HepG2 (cell line): ENCODE data around the gene CS. TPM values are rescaled to one million over a fixed set of nuclear protein-coding genes. Genes with fewer than 3 reads are reported as not detected.

ENCODE experiments used
- CHCHD3 ChIP-seq: sonication (generic); formaldehyde crosslinking; IDR thresholded peaks from 2 replicates; pipeline ENCODE4 v1.8.0; 2022; ENCODE audit warnings: mild to moderate bottlenecking, missing genetic modification reagents, moderate library complexity
- DPF2 ChIP-seq: sonication (generic); formaldehyde crosslinking; IDR thresholded peaks from 2 replicates; pipeline ENCODE4 v1.4.0; 2020; ENCODE audit warnings: mild to moderate bottlenecking, low read depth, missing genetic modification reagents, borderline replicate concordance
- FUBP1 ChIP-seq: sonication (generic); formaldehyde crosslinking; IDR thresholded peaks from 2 replicates; pipeline ENCODE4 v1.5.1; 2020; ENCODE audit warnings: missing genetic modification reagents, mild to moderate bottlenecking, borderline replicate concordance
- HDAC2 ChIP-seq: sonication (generic); formaldehyde crosslinking; IDR thresholded peaks from 2 replicates; pipeline ENCODE4 v1.4.0; 2020; ENCODE audit warnings: missing genetic modification reagents
- HIC2 ChIP-seq: sonication (generic); formaldehyde crosslinking; IDR thresholded peaks from 2 replicates; pipeline ENCODE4 v1.9.0; 2022; ENCODE audit warnings: low read depth, missing genetic modification reagents
- PAXIP1 ChIP-seq: sonication (generic); formaldehyde crosslinking; conservative IDR thresholded peaks from 2 replicates; pipeline ENCODE4 v1.4.0; 2020; ENCODE audit warnings: mild to moderate bottlenecking, missing genetic modification reagents, moderate library complexity
- PRDM10 ChIP-seq: sonication (generic); formaldehyde crosslinking; IDR thresholded peaks from 2 replicates; pipeline ENCODE4 v1.4.0; 2020; ENCODE audit warnings: low read depth, missing genetic modification reagents
- RXRB ChIP-seq: IDR thresholded peaks from 2 replicates; pipeline ENCODE4 v1.6.1; 2016; ENCODE audit warnings: borderline replicate concordance, missing genetic modification reagents, missing compliant biosample characterization
- SCMH1 ChIP-seq: sonication (generic); formaldehyde crosslinking; IDR thresholded peaks from 2 replicates; pipeline ENCODE4 v1.9.0; 2021; ENCODE audit warnings: missing genetic modification reagents, mild to moderate bottlenecking, borderline replicate concordance
- THAP8 ChIP-seq: sonication (generic); formaldehyde crosslinking; IDR thresholded peaks from 2 replicates; pipeline ENCODE4 v1.5.1; 2020; ENCODE audit warnings: missing genetic modification reagents, mild to moderate bottlenecking, borderline replicate concordance
- TOE1 ChIP-seq: sonication (generic); formaldehyde crosslinking; IDR thresholded peaks from 2 replicates; pipeline ENCODE4 v1.4.0; 2020; ENCODE audit warnings: mild to moderate bottlenecking, missing genetic modification reagents
- ZFP36 ChIP-seq: fragments of 150-350 bp; IDR thresholded peaks from 2 replicates; pipeline ENCODE4 v1.6.1; 2018; ENCODE audit warnings: borderline replicate concordance, low read length, low read depth; ENCODE audit not compliant: partially characterized antibody
- ZFP41 ChIP-seq: sonication (generic); formaldehyde crosslinking; IDR thresholded peaks from 2 replicates; pipeline ENCODE4 v1.4.0; 2020; ENCODE audit warnings: mild to moderate bottlenecking, missing genetic modification reagents, borderline replicate concordance
- ZFY ChIP-seq: sonication (generic); formaldehyde crosslinking; IDR thresholded peaks from 2 replicates; pipeline ENCODE4 v1.4.0; 2020; ENCODE audit warnings: missing genetic modification reagents
- ZNF432 ChIP-seq: sonication (generic); formaldehyde crosslinking; IDR thresholded peaks from 2 replicates; pipeline ENCODE4 v1.5.0; 2020; ENCODE audit warnings: missing genetic modification reagents, mild to moderate bottlenecking, borderline replicate concordance
- polyA plus RNA-seq, 8 experiments: library from polyadenylated mRNA; depleted of rRNA in 3 of 8; stranded (reverse) in 7 of 8; unstranded in 1 of 8; fragments of >200 nt; fragmentation: Illumina TruSeq in 4 of 8; extraction: Trizol in 4 of 8; gene quantifications; 2 replicates each; pipeline versions ENCODE4 v1.2.1 to v1.2.3, GENCODE V29; 2011 to 2016; ENCODE audit warnings: low read depth in 4 of 8, missing spikeins in 1 of 8, mixed read lengths in 1 of 8; ENCODE audit not compliant: insufficient read depth in 1 of 8
- total RNA-seq, 5 experiments: library from RNA; depleted of rRNA; stranded (reverse); fragments of >200 nt; fragmentation: Illumina TruSeq; extraction: Trizol; gene quantifications; 2 replicates each; pipeline ENCODE4 v1.2.3, GENCODE V29; 2016; ENCODE audit warnings: low read depth in 1 of 5

Gene CS
- total and polyA plus RNA-seq, 2 of the 13 experiments (the other 11 are each of a cell fraction or from before 2014, with no cell fraction given): 173 to 175 TPM

GRCh38 chr12:56315622-56316473, 15.7 kb upstream of the CS start, which contains the start of gene CNPY2 (continued):
- TF ChIP-seq ZFP41 (CRISPR knock-in tag) (no peak), THAP8 (CRISPR knock-in tag) (peak; percentile 80; the same call in 1 of the 2 replicates), DPF2 (no peak), RXRB (CRISPR knock-in tag) (peak; percentile 45; the same call in 1 of the 2 replicates), TOE1 (CRISPR knock-in tag) (no peak), HDAC2 (CRISPR knock-in tag) (peak; percentile 67), ZNF432 (no peak), ZFP36 (no peak), FUBP1 (CRISPR knock-in tag) (no peak), ZFY (peak; percentile 80), HIC2 (CRISPR knock-in tag) (no peak), SCMH1 (CRISPR knock-in tag) (no peak), PRDM10 (CRISPR knock-in tag) (peak; percentile 65; the same call in 1 of the 2 replicates), PAXIP1 (peak; percentile 60), CHCHD3 (CRISPR knock-in tag) (0 out of 2 replicates have a peak, but pooled peaks have one; percentile 60)
